Stimulated activated CD4-positive, alpha-beta T cell treated with anti-CD3 and anti-CD28 coated beads, TNF-alpha, amount 100 ng/mL, for 4 hours (primary cell): ENCODE measurements around the gene ERCC1.

Source experiments
- DNase-seq, 3 experiments: peaks; one replicate each; pipeline ENCODE4 v3.0.0-alpha.2; 2020; ENCODE audit warnings: low read depth in 3 of 3

ERCC1 gene

DNA sequence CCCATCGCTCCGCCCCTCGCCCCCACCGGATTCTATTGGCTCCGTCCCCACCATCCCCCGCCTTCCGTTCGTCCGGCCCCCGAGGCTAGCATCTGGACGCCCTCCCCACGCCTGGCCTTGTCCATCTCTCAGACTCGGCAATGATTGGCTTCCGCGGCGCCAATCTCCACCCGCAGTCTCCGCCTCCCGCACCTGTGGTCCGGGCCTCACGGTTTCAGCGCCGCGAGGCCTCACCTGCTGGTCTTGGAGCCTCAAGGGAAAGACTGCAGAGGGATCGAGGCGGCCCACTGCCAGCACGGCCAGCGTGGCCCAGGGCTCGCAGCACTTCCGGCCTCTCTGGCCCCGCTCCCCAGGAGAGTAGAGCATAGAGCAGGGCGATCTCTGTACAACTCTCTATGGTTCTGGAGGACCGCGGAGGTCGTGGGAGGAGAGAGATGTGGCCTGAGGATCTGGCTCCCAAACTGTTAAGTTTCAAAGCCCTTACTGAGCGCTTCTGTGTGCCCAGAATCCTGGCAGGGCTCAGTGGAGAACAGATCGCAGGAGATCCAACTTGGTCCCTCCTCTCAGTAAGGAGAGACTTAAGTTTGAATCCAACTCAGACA lies at the start of gene ERCC1:
Gene ERCC1, minus strand, starts transcription at position 329 of the 602 bp plus-strand sequence. CDS start 543 bp downstream, outside the sequence.
- DNase-seq: peak in 1 of 3 experiments; percentile 72

DNA sequence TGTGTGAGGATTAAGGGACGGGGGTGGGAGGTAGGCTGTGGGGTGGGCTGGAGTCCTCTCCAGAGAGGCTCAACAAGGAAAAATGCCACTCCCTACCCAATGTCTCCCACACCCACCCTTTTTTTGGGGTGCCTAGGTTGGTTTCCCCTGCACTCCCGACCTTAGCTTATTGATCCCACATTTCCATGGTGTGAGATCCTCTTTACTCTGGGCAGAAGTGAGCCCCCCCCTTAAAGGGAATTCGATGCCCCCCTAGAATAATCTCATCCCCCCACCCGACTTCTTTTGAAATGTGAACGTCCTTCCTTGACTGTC lies 49.6 kb upstream of the ERCC1 start:
- no peak for DNase-seq

DNA sequence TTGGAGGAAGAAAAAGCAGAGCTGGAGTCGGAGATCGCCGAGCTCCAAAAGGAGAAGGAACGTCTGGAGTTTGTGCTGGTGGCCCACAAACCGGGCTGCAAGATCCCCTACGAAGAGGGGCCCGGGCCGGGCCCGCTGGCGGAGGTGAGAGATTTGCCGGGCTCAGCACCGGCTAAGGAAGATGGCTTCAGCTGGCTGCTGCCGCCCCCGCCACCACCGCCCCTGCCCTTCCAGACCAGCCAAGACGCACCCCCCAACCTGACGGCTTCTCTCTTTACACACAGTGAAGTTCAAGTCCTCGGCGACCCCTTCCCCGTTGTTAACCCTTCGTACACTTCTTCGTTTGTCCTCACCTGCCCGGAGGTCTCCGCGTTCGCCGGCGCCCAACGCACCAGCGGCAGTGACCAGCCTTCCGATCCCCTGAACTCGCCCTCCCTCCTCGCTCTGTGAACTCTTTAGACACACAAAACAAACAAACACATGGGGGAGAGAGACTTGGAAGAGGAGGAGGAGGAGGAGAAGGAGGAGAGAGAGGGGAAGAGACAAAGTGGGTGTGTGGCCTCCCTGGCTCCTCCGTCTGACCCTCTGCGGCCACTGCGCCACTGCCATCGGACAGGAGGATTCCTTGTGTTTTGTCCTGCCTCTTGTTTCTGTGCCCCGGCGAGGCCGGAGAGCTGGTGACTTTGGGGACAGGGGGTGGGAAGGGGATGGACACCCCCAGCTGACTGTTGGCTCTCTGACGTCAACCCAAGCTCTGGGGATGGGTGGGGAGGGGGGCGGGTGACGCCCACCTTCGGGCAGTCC lies 49.0 kb upstream of the ERCC1 start:
- DNase-seq: no peak

DNA sequence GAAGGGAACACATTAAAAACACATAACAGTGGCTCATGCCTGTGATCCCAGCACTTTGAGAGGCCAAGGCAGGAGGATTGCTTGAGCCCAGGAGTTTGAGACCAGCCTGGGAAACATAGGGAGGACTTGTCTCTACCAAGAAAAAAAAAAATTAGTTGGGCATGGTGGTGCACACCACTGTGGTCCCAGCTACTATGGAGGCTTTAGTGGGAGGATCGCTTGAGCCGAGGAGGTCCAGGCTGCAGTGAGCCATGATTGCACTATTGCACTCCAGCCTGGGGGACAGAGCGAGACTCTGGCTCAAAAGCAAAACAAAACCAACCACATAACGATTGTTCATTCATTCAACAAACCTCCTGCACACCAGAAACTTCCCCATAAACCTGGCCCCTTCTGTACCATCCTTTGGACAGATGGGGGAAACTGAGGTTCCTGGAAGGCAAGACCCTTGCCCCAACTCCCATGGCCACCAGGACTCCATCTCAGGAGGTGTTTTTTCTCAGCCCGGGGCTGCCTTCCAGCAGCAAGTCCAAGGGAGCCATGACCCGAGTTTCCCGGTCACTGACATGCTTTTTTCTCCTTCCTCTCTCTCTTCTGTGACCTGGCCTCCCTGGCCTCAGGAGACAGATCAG lies 48.3 kb upstream of the ERCC1 start:
- no peak for DNase-seq

DNA sequence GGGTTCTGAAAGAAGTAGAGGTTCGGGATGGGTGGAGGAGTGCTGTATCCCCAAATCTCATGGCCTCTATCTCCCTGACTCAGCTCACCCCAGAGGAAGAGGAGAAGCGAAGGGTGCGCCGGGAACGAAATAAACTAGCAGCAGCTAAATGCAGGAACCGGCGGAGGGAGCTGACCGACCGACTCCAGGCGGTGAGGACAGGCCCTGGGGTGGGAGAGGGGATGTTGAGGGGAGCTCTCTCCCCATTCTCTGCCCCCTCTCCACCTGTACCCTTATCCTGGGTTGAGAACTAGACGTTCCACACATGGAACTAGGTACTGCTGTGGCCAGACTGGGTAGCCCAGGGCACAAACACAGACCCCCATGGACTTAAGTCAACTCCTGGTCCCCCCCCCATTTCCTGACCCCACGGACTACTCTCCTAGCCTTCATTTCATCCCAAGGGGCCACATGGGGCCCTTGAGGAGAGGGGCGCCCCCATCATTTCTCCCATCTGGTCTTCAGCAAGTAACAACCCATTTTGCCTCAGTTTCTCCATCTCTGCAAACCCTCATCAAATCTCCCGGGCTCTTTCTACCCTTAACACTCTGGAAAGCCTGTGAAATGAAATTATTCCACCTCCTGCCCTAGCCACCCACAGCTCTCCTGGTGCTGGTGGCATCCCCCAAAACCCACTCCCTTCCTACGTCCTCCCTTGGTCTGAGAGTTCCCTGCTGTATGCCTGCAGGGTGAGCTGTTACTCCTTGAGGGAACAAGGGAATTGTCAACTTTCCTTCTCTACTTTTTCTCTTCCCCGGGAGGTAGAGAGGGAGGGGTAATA lies 47.6 kb upstream of the ERCC1 start:
- DNase-seq: no peak

DNA sequence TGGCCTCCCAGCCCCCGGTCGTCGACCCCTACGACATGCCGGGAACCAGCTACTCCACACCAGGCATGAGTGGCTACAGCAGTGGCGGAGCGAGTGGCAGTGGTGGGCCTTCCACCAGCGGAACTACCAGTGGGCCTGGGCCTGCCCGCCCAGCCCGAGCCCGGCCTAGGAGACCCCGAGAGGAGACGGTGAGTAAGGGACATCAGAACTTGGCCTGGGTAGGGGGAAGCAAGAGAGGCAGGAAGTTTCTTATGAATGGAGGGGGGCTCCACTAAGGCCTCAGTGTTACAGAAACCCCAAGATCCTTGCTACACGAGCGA lies 47.0 kb upstream of the ERCC1 start:
- DNase-seq: no peak

DNA sequence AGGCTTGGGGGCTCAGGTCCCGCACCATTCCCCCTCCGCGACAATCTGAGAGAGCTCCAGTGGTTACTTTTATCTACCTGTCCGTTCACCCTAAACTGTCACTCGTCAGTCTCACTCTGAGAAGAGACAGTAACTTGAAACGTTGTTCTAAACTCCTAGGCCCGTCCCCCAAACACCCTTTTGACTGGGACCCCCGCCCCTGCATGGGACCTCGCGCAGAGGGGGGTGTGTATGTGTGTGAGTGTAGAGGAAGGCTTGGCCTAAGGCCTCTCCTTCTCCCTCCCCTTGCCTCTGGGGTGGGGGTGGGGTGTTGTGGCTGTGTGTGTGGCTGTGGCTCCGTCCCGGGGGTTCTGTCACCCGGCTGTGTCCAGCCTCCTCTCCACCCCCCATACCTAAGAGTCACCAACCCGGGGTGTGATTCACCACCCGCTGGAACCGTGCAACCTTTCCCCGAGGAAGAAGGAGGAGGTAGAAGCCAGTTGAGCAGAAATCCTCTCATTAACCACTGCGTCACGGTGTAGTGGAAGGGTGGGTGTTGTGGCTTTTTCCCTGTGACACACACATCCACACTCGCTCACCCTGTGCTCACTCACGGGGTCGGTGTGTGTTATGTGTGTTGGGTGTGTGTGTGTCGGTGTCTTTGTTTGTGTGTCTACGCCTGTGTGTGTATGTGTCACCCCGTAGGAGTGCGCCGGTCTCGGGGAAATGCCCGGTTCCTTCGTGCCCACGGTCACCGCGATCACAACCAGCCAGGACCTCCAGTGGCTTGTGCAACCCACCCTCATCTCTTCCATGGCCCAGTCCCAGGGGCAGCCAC lies 46.4 kb upstream of the ERCC1 start:
- DNase-seq: no peak

DNA sequence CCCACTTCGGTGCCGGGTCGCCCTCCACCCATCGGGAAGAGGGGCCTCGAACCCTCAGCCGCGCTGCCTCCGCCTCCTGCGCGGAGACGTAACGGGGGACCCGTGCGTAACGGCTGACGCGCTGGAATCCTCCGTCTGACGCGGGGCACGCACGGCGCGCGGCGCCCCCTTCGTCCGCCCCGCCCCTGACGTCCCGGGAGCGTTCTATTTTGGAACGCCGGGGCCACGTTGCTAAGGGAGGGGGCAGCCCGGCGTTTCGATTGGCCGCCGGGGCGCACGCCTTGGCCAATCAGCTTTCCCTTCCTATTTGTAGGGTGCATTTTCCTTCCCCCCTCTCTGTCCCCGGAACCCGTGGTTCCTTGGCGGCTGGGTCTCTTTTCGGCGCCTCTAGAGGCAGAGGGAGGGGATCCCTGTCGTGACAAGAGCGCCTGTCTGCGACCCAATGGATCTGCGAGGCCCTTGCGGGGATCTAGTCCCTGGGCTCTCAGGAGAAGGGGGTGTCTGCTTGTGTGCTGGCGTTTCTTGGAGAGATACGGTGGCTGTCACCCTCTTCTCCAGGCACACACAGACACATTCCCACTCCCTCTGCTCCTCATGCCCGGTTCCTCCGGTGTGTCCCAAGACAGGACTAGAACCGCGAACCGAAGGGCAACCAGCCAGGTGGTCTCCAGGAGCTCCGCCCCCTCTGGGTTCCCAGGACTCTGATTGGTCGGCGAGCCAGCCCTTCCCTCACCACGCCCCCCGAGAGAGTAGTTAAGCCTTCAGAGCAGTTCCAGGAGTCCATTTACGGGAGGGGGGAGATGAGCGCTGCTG lies 45.6 kb upstream of the ERCC1 start:
- DNase-seq: peak; percentile 84 to 87 (median 84)

DNA sequence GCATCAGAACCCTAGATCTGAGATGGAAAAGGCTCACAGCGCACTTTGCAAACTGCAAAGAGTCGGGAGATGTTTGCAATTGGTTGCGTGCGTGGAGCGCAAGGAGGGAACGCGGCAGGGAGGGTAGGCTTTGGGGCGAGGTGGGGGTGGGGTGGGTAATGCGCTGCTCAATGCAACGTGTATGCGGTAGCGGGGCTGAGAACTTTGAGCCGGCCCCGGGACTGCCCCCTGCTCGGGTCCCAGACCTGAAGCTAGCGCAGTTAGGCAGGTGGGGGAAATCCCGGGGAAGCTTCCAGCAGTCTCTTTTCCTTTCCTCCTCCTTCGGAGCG lies 45.0 kb upstream of the ERCC1 start:
- DNase-seq: no peak

DNA sequence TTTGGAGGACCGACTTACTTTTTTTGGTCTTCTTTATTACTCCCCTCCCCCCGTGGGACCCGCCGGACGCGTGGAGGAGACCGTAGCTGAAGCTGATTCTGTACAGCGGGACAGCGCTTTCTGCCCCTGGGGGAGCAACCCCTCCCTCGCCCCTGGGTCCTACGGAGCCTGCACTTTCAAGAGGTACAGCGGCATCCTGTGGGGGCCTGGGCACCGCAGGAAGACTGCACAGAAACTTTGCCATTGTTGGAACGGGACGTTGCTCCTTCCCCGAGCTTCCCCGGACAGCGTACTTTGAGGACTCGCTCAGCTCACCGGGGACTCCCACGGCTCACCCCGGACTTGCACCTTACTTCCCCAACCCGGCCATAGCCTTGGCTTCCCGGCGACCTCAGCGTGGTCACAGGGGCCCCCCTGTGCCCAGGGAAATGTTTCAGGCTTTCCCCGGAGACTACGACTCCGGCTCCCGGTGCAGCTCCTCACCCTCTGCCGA lies 44.5 kb upstream of the ERCC1 start:
- peak in 1 of 3 experiments; percentile 17 for DNase-seq

DNA sequence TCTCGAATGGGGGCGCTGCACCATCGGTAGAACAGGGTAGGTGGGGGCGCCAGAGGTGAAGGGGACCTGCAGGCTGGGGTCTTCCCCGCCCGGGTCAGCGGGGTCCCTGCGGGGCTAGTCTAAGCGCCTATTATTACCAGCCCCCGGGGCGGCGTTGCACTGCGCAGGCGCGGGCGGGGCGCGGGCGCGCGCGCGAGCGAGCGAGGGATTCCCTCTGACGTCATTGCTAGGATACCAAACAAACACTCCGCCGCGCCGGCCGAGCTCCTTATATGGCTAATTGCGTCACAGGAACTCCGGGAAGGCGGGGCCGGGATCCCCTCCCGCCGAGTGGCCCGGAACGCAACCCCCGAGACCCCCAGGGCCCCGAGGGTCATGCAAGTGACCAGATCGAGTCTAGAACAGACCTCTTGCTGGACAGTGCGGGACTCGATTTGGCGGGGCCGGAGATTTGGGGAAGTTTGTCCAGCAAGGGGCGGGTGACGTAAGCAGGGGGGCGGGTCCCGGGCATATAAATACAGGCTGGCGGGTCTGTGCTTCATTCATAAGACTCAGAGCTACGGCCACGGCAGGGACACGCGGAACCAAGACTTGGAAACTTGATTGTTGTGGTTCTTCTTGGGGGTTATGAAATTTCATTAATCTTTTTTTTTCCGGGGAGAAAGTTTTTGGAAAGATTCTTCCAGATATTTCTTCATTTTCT lies 43.9 kb upstream of the ERCC1 start, which contains the start of gene FOSB:
Gene FOSB, plus strand, starts transcription at position 541 of the 703 bp plus-strand sequence. CDS start 591 bp downstream, outside the sequence.
- peak; percentile 81 to 94 (median 85) for DNase-seq

DNA sequence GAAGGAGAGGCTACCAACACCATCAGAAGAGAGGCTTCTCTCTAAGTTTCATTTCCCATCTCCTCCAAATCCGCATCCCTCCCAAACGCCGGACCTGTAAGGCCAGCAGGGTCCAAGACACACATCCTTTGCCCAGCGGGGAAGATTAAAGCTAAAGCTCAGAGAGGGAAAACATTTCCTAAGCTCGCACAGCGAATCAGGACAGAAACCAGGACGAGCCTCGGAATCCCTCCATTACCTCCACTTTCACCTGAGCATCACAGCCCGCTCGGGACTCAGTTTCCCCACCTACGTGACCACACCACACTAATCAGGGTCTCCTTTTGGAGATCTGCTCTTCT lies 43.4 kb upstream of the ERCC1 start:
- no peak for DNase-seq

DNA sequence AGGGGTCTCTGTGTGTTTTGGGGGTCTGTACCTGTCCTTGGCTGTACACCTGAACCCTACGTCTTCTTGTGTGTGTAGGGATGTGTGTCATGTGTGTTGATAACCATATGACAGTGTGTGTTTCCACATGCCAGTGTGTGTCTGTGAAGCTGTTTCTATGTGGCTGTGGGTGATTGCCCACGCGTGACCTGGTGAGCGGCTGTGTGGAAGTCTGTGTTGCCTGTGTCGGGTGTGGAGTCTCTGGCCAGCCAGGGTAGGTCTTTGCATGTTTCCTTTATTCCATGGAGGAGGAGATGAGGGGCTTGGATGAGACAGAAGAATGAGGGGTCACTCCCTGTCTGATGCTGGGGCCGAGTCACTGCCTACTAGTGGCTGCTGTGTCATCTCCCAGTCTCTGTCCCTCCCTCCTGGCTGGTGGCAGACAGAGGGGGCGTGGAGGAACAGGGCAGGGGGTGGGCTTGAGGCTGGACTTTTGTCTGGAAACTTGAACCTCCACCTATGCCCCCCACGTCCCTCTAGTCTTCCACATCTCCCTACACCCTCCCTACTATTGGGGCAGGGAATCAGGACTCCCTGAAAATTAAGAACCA lies 41.2 kb upstream of the ERCC1 start:
- no peak for DNase-seq

DNA sequence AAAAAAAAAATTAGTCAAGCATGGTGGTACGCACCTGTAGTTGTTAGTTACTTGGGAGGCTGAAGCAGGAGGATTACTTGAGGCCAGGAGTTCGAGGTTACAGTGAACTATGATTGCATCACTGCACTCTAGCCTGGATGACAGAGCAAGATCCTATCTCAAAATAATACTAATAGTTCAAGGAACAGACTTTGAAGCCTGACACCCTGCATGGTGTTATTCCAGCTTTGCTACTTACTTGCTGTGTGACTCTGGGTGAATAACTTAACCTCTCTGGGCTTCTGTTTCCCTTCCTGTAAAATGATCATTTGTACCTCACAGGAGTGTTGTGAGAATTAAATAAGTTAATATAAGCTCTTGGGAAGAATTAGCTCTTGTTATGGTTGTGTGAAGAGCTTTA lies 40.6 kb upstream of the ERCC1 start:
- no peak for DNase-seq

DNA sequence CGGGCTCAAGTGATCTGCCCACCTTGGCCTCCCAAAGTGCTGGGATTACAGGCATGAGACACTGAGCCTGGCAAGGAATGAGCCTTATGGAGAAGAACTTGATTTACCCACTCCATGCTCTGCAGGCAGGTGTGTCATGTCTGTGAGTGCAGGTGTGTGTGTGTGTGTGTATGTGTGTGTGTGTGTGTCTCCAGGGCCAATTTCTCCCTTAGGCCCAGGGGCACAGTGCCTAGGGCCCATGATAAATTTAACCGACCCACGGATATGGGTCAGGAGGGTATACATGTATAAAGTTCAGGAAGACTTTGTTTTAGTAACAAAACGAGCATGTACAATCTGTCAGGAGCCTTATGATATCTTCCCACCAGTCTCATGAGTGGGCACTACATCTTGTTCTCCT lies 39.5 kb upstream of the ERCC1 start:
- no peak for DNase-seq

DNA sequence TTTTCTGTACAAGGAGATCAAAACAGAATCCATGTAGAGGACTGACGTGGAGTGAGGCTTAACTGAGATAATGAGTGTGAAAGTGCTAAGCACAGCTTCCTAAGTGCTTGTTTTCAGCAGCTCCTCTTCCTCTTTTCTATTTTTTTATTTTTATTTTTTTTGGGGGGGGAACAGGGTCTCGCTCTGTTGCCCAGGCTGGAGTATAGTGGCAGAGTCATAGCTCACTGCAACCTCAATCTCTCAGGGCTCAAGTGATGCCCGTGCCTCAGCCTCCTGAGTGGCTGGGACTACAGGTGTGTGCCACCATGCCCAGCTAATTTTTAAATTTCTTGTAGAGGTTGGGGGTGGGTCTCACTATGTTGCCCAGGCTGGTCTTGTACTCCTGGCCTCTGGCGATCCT lies 38.5 kb upstream of the ERCC1 start:
- DNase-seq: no peak

DNA sequence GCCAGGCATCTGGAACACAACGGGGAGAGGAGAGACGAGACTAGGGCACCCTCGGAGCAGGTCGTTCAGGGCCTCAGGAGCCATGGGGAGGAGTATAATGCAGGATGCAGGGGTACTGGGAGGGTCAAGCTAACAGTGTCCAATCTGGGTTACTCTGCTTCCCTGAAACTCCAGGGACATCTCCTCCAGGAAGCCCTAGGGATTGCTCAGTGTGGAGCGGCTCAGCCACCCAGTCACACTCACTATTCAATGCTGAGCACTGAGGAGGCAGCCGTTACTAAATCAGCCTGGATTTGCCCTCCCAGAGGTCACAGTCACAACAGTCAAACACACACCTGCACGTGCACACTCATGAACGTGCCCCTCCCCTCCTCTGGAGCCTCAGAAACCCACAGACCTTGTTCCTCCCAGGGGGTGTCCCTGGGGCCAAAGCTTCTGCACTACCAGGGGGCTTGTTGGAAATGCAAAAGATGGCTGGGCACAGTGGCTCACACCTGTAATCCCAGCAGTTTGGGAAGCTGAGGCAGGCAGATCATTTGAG lies 37.2 kb upstream of the ERCC1 start:
- DNase-seq: no peak

DNA sequence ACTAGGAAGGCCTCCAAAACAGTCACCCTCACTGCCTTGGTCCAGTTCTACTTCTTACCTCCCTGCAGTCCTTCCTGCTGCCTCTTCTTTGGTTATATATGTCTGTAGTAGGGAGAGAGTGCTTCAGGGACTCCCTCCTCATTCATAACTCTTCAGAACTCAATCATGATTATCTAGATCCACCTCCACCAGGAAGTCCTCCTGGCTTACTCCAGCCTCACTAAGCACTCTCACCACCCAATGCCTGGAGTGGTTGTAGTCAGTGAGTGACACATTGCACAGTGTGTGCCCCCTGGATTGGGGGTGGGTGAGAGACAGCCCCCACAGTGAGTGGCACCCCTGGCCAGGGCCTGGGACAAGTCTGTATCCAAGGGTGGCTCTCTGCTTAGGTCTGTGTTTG lies 34.1 kb upstream of the ERCC1 start:
- no peak for DNase-seq

DNA sequence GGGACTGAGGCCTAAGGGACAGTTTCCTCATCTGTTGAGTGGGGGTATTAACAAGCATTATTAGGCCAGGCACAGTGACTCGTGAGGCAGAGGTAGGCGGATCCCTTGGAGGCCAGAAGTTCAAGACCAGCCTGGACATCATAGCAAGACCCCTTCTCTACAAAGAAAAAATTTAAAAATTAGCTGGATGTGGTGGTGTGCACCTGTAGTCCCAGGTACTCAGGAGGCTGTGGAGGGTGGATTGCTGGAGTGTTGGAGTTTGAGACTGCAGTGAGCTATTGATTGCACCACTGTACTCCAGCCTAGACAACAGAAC lies 32.7 kb upstream of the ERCC1 start:
- DNase-seq: no peak
